ENCODE results near the gene TRIM3.

TRIM3 gene

DNA sequence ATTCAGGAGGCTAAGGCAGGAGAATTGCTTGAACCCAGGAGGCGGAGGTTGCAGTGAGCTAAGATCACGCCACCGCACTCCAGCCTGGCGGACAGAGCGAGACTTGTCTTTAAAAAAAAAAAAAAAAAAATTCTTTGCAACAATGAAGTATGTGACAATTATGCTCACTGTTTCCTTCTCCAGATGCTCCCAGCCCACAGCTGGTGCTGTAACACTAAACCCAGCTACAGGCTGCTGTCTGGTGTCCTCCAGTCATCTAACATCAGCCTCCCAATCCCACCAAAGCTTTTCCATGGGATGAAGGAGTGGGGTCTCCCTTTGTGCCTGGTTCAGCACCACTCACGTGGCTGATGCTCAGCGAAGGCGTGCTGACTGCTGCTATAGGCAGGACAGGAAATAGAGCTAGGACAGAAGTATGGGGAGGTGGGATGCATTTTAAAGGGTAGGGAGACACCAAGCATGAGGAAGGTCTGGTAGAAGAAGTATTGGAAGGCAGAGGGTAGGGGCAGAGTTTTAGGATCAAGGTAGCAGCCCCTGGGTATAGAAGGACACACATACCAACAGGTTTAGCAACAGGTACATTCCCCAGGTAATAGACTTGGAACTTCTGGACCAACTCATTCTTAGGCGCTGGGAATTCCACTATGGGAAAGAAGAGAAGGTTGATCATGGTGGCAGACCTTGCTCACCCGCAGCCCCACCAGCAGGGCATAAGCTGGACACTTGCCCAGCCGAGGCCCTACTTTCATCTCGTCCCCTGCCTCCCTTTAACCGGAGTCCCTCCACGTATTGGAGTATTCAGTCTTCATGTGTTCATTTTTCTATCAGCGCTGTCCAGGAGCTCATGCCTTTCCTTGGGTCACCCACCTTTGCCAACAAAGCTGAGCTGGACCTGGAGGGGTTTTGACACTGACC lies 73.1 kb downstream of the TRIM3 start:
- no peak for DNase-seq
